RWPE2 (cell line): Measurements from ENCODE around the gene TMEM270.

Source experiments
- ATAC-seq: fragments of 200-7000 bp; cut with Tn5 transposase; 3 replicates; pipeline ENCODE4 v1.9.1; 2021; ENCODE audit warnings: low read depth
- DNase-seq: peaks from one replicate; pipeline ENCODE4 v3.0.0-alpha.2; 2020; ENCODE audit warnings: low spot score
- H3K27ac ChIP-seq: fragments of 450-650 bp; 2 replicates; pipeline ENCODE4 v1.5.1; 2017; ENCODE audit warnings: mild to moderate bottlenecking; ENCODE audit not compliant: poor library complexity, severe bottlenecking
- H3K27me3 ChIP-seq: fragments of 250-450 bp; sonication (Bioruptor Pico); 2 replicates; pipeline ENCODE4 v1.5.1; 2021; ENCODE audit warnings: mild to moderate bottlenecking, moderate library complexity; ENCODE audit not compliant: insufficient read depth, poor library complexity, severe bottlenecking
- H3K36me3 ChIP-seq: fragments of 250-450 bp; sonication (Bioruptor Pico); 2 replicates; pipeline ENCODE4 v1.5.1; 2020; ENCODE audit warnings: low read depth, mild to moderate bottlenecking, moderate library complexity
- H3K4me1 ChIP-seq: fragments of 250-450 bp; sonication (Bioruptor Pico); 2 replicates; pipeline ENCODE4 v1.5.1; 2021; ENCODE audit warnings: mild to moderate bottlenecking, moderate library complexity; ENCODE audit not compliant: insufficient read depth, poor library complexity, severe bottlenecking
- H3K4me3 ChIP-seq: fragments of 250-450 bp; sonication (Bioruptor Pico); 2 replicates; pipeline ENCODE4 v1.5.1; 2021; ENCODE audit warnings: mild to moderate bottlenecking, moderate library complexity; ENCODE audit not compliant: severe bottlenecking
- H3K9me3 ChIP-seq: fragments of 250-450 bp; sonication (Bioruptor Pico); 2 replicates; pipeline ENCODE4 v1.5.1; 2021; ENCODE audit warnings: mild to moderate bottlenecking, moderate library complexity; ENCODE audit not compliant: severe bottlenecking
- TF ChIP-seq, protein P1 (sequence below): fragments of 450-650 bp; IDR thresholded peaks from one replicate; pipeline ENCODE4 v1.5.1; 2017; ENCODE audit warnings: mild to moderate bottlenecking, moderate library complexity; ENCODE audit not compliant: poor library complexity, severe bottlenecking

The TMEM270 gene

DNA sequence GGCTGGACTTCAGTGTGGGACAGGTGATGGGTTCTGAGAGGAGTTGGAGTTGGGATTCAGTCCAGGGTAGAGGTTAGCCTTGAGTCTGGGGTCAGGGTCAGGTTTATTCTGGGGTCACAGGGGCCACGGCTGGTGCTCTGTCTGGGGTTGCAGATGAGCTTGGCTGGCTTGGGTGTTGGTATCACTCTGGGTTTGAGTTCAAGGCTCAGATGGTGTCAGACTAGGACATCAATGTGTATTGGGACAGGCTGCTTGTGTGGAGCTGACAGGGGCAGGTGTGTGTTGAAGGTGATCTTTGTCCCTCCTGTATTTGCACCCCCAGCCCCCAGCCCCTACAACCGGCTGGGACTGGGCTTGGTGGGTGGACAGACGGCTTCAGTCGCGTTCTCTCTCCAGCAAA, 26.8 kb downstream of the TMEM270 start:
- no peak for DNase-seq
- no peak for ATAC-seq
- TF ChIP-seq, protein P1, sequence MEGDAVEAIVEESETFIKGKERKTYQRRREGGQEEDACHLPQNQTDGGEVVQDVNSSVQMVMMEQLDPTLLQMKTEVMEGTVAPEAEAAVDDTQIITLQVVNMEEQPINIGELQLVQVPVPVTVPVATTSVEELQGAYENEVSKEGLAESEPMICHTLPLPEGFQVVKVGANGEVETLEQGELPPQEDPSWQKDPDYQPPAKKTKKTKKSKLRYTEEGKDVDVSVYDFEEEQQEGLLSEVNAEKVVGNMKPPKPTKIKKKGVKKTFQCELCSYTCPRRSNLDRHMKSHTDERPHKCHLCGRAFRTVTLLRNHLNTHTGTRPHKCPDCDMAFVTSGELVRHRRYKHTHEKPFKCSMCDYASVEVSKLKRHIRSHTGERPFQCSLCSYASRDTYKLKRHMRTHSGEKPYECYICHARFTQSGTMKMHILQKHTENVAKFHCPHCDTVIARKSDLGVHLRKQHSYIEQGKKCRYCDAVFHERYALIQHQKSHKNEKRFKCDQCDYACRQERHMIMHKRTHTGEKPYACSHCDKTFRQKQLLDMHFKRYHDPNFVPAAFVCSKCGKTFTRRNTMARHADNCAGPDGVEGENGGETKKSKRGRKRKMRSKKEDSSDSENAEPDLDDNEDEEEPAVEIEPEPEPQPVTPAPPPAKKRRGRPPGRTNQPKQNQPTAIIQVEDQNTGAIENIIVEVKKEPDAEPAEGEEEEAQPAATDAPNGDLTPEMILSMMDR = no peak

DNA sequence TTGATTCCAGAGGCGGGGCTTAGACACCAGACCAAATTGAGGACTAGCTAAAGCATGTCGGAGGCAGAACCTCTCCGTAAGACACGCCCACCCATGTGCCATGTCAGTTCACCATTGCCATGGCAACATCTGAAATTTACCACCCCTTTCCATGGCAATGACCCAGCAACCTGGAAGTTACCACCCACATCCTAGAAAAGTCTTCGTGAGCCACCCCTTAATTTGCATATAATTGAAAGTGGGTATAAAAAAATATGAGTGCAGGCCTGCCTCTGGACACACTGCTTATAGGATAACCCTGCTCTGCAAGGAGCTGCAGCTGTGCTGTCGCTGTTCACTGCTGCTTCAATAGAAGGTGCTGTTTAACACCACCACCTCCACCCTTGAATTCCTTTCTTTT, 28.0 kb downstream of the TMEM270 start:
- H3K4me3 ChIP-seq = no peak overlapping the region
- TF ChIP-seq, protein P1 = no peak
- ATAC-seq (no peak), DNase-seq (no peak)
- no peaks in the 10 kb centered on the region for H3K27me3 ChIP-seq
- no peaks in the 10 kb centered on the region for H3K36me3 ChIP-seq
- H3K4me1 ChIP-seq = no peaks in the 10 kb centered on the region
- no peaks in the 10 kb centered on the region for H3K9me3 ChIP-seq
- no peak overlapping the region for H3K27ac ChIP-seq

More for the DNA sequence above, 26.8 kb downstream of the TMEM270 start:
- Histone ChIP-seq H3K9me3 (no peaks in the 10 kb centered on the region), H3K27ac (no peak overlapping the region), H3K4me1 (no peaks in the 10 kb centered on the region), H3K27me3 (no peaks in the 10 kb centered on the region), H3K4me3 (no peak overlapping the region), H3K36me3 (no peaks in the 10 kb centered on the region)

DNA sequence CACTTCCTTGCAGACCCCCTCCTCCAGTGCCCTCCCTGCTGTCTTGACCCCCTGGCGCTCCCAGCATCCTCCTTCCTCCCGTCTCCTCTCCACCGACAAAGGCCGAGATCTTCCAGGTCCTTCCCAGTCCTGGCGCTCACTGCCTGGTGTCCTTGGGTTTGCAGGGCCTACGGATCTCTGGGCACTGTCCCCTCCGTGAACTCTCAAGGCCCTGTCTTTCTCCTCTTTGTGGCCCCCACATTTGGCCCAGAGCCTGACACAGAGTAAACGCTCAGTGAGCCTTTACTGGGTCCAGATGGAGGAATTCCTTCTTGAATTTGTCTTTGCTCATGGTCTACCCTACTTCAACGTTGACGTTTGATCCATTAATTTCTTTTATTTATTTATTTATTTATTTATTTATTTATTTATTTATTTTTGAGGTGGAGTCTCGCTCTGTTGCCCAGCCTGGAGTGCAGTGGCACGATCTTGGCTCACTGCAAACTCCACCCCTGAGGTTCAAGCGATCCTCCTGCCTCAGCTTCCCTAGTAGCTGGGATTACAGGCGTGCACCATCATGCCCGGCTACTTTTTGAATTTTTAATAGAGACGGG, 29.7 kb downstream of the TMEM270 start:
- Histone ChIP-seq H3K27ac (no peak overlapping the region), H3K4me1 (no peaks in the 10 kb centered on the region), H3K27me3 (no peaks in the 10 kb centered on the region), H3K4me3 (no peak overlapping the region), H3K36me3 (no peaks in the 10 kb centered on the region), H3K9me3 (no peaks in the 10 kb centered on the region)
- ATAC-seq (no peak), DNase-seq (no peak)
- TF ChIP-seq, protein P1 = no peak

DNA sequence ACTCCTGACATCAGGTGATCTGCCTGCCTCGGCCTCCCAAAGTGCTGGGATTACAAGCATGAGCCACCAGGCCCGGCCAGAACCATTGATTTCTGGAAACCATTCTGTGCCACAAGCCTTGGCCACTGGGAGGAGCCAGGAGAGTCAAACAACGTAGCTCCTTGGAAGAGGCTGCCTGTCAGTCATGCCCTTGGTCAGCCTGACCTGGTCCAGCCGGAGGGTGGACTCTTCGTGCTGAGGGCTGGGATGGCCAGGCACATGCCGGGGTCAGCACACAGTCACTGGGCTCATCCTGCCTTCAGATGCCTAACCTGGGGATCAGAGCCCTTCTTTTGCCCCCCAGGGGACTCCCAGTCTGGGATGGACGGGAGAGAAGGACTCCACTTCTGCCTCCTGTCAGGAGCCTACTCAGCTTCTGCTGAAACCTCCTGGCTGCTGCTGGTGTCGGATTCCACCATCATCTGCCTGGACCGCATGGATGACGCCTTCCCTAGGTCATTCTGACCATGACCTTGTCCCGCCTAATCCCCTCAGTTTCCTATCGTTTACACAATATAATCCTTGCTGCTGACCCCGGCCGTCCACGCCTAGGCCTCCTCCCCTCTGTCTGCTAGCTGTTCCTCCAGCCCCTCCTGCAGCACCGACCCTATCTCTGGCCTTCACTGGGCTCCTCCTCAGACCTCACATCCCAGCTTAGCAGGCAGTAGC, 30.4 kb downstream of the TMEM270 start:
- TF ChIP-seq, protein P1 = no peak
- no peaks in the 10 kb centered on the region for H3K4me1 ChIP-seq
- DNase-seq (no peak), ATAC-seq (no peak)
- H3K36me3 ChIP-seq = no peaks in the 10 kb centered on the region
- H3K4me3 ChIP-seq = no peak overlapping the region
- no peak overlapping the region for H3K27ac ChIP-seq
- H3K9me3 ChIP-seq = no peaks in the 10 kb centered on the region
- H3K27me3 ChIP-seq = no peaks in the 10 kb centered on the region
